ENCODE results near the gene EFCAB9.

The EFCAB9 gene

GRCh38 chr5:172245046-172245445 is 51.1 kb downstream of the EFCAB9 start:
- no peak for DNase-seq

GRCh38 chr5:172245703-172246125 is 51.7 kb downstream of the EFCAB9 start:
- no peak for DNase-seq

GRCh38 chr5:172248637-172249036 is 54.7 kb downstream of the EFCAB9 start:
- no peak for DNase-seq

- no peak for DNase-seq
Observed at GRCh38 chr5:172251419-172251818, 57.4 kb downstream of the EFCAB9 start.

GRCh38 chr5:172252501-172252900 is 58.5 kb downstream of the EFCAB9 start:
- no peak for DNase-seq

All from activated gamma-delta T cell treated with Interleukin-2 at 50 U/mL for 16 hours (primary cell).